ENCODE measurements around the gene CORO1C. TPM values are rescaled to one million over a fixed set of nuclear protein-coding genes. Genes with fewer than 3 reads are reported as not detected.

The CORO1C gene
- total RNA-seq, 6 experiments from 2014 or later = 36.6 to 100 (median 57.5) TPM

DNA sequence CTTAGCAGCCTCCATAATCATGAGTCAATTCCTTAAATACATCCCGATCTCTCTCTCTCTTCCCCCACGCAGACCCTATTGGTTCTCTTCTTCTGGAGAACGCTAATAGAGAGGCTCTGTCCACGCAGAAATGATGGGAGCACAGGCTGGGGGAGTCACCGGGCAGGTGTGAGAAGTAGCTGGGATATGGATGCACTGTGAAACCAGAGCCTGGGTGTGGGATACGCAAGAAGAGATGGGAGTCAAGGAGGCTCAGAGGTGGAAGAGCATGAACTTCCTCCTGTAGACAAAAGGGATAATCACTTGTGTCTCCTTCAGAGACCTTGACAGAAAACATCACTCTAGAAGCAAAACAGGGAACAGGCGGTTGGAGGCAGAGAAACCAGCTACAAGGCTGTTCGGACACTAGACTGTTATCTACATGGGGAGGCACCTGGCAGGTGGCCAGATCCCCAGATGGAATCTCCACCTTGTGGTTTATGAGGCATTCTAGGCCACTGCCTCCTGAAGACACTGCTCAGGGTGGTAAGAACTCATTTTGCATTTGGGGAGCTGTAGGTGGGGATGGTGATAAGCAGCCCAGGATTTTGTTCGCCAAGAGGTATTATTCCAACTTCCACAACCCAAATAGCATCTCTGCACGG lies 90.4 kb downstream of the CORO1C start:
- 73% methylated on average over 7 of the region's 10 CpGs for WGBS (ENCODE audit: insufficient coverage, low coverage, low lambda C conversion rate, missing lambda C conversion rate)
- DNase-seq (no peak), ATAC-seq (no peak)
- intact Hi-C loops (cut with DNase I) = no loop called here
- H3K36me3 ChIP-seq = no peaks in the 10 kb centered on the region
- H3K9me3 ChIP-seq = no peaks in the 10 kb centered on the region
- peaks cover 0 to 15% (median 2%) of the 10 kb centered on the region in 4 donors for H3K4me1 ChIP-seq
- no peak overlapping the region for H3K4me3 ChIP-seq
- TF ChIP-seq POLR2A (IDR thresholded peaks at IDR 0.05) (no peak), CTCF (IDR thresholded peaks at IDR 0.05) (no peak)
- H3K27me3 ChIP-seq = no peaks in the 10 kb centered on the region
- no peak overlapping the region for H3K27ac ChIP-seq

GRCh38 chr12:108638997-108639822 lies 92.1 kb downstream of the CORO1C start:
- WGBS (ENCODE audit: insufficient coverage, low coverage, low lambda C conversion rate, missing lambda C conversion rate) = 76% methylated on average over 9 of the region's 11 CpGs
- Histone ChIP-seq H3K27ac (no peak overlapping the region), H3K36me3 (no peaks in the 10 kb centered on the region), H3K27me3 (no peaks in the 10 kb centered on the region), H3K4me3 (no peak overlapping the region), H3K4me1 (peaks cover 0 to 9% (median 1%) of the 10 kb centered on the region in 4 donors), H3K9me3 (no peaks in the 10 kb centered on the region)
- no peak for DNase-seq
- no peak for ATAC-seq
- TF ChIP-seq POLR2A (IDR thresholded peaks at IDR 0.05) (no peak), CTCF (IDR thresholded peaks at IDR 0.05) (no peak)
- intact Hi-C loops (cut with DNase I) = no loop called here

DNA sequence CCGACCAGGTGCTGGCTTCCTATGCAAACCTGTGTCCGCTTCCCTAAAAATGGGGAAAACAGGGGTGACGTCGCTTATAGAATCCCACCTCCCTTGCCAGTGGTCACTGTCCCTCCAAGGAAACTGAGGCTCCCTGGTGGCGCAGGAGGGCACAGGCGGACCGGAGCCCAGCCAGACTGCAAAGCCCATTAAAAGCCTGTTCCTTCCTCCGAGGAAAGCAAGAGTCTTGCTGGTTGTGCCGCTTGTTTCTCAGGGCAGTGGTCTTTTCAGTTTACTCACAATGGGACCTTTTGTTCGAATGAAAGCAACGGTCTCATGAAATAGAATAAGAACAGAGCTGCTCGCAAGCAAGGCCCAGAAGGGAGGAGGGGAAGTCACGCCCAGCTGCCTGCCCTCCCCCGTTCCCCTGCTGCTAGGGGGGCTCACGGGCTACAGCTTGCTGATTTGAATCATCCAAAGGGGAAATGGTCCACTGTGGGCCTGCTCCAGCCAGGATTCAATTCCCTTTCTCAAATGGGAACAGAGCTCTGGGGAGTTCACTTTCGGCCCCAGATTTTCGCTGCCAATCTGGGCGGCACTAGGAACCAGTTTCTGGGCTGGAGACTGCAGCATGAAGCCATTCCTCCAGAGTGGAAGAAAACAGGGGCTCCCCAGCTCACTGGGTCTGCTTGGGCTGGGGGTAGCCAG lies 93.0 kb downstream of the CORO1C start:
- Histone ChIP-seq H3K4me3 (no peak overlapping the region), H3K4me1 (peaks cover 0 to under 1% (median 0%) of the 10 kb centered on the region in 4 donors), H3K27me3 (no peaks in the 10 kb centered on the region), H3K9me3 (no peaks in the 10 kb centered on the region), H3K36me3 (no peaks in the 10 kb centered on the region), H3K27ac (no peak overlapping the region)
- 17% methylated on average over 6 of the region's 18 CpGs for WGBS (ENCODE audit: insufficient coverage, low coverage, low lambda C conversion rate, missing lambda C conversion rate)
- intact Hi-C loops (cut with DNase I) = no loop called here
- peak in 3 of 4 donors; percentile 8 to 31 (median 11) for ATAC-seq
- DNase-seq = no peak
- no peak for TF ChIP-seq CTCF (IDR thresholded peaks at IDR 0.05)
- TF ChIP-seq POLR2A (IDR thresholded peaks at IDR 0.05) = no peak

- 71% methylated on average over 6 of the region's 7 CpGs for WGBS (ENCODE audit: insufficient coverage, low coverage, low lambda C conversion rate, missing lambda C conversion rate)
- TF ChIP-seq POLR2A (IDR thresholded peaks at IDR 0.05) (no peak), CTCF (IDR thresholded peaks at IDR 0.05) (no peak)
- Histone ChIP-seq H3K36me3 (no peaks in the 10 kb centered on the region), H3K4me1 (no peaks in the 10 kb centered on the region), H3K4me3 (no peak overlapping the region), H3K27ac (no peak overlapping the region), H3K9me3 (no peaks in the 10 kb centered on the region), H3K27me3 (no peaks in the 10 kb centered on the region)
- DNase-seq = no peak
- intact Hi-C loops (cut with DNase I) = no loop called here
- ATAC-seq = no peak
Measured at GRCh38 chr12:108637222-108637971, 93.9 kb downstream of the CORO1C start.

Data from right lobe of liver (tissue), 6 donors.